ENCODE measurements around the gene TTC7B. TPM values are rescaled to one million over a fixed set of nuclear protein-coding genes. Genes with fewer than 3 reads are reported as not detected.

The TTC7B gene
- total and polyA plus RNA-seq, 9 of the 15 experiments (the other 6 are each of a cell fraction or from before 2014, with no cell fraction given), result 2.2 to 77.2 (median 36.7) TPM

DNA sequence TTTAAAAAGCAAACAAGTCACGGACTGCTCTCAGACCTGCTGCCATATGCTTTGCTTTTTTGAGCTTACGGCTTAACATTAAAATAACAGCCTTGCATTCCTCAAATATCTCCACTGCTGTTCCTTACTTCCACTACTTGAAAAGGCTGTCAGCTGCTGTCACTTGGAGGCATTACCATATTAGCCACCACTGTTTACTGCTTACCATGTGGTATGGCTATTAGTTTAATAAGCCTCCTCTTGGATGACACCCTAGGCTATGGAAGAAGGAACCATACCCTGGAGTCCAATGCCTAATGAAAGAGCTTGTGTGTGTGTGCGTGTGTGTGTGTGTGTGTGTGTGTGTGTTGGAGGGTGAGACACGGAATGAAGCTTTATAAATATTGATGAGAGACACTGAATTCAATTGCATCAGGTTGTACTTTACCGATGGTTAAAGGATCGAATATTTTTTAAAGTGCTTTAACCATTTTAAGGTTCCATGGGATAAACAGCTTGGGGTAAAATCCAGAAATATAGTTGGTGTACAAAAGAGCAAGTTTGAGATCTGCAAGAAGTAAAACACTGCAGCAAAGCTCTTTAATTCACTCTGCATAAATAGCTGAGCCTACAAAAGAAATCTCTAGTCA, 174.5 kb downstream of the TTC7B start (continued):
- TF ChIP-seq ZNF592 (IDR thresholded peaks at IDR 0.05) (no peak), POLR2A (conservative IDR thresholded peaks at IDR 0.05) (no peak), BMI1 (IDR thresholded peaks at IDR 0.05; ENCODE audit: low read length) (no peak)
- TF ChIP-seq, protein P1, sequence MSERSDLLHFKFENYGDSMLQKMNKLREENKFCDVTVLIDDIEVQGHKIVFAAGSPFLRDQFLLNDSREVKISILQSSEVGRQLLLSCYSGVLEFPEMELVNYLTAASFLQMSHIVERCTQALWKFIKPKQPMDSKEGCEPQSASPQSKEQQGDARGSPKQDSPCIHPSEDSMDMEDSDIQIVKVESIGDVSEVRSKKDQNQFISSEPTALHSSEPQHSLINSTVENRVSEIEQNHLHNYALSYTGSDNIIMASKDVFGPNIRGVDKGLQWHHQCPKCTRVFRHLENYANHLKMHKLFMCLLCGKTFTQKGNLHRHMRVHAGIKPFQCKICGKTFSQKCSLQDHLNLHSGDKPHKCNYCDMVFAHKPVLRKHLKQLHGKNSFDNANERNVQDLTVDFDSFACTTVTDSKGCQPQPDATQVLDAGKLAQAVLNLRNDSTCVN (CRISPR knock-in tag; IDR thresholded peaks at IDR 0.05), result no peak

GRCh38 chr14:90641168-90641567, 175.1 kb downstream of the TTC7B start:
- Histone ChIP-seq H3K9me1 (ENCODE audit: control insufficient read depth, insufficient read depth, low read length) (no peaks in the 10 kb centered on the region), H3K4me2 (ENCODE audit: insufficient read depth, low read length) (no peak overlapping the region), H2AFZ (ENCODE audit: low read depth, low read length) (no peak overlapping the region), H4K20me1 (replicated peaks; ENCODE audit: control insufficient read depth, insufficient read depth, low read length) (no peaks in the 10 kb centered on the region), H3K36me3 (ENCODE audit: control insufficient read depth, insufficient read depth, low read length) (peaks cover 15% of the 10 kb centered on the region; the same call in 2 of the 3 replicates), H3K27ac (ENCODE audit: extremely low read depth, low read depth, low read length) (no peak overlapping the region), H3K4me1 (replicated peaks in 1 of 2; ENCODE audit: control insufficient read depth in 2 of 2, insufficient read depth in 2 of 2, low read length in 2 of 2) (no peaks in the 10 kb centered on the region), H3K9ac (ENCODE audit: insufficient read depth in 1 of 2, low read depth in 2 of 2, low read length in 2 of 2) (no peak overlapping the region), H3K27me3 (ENCODE audit: control insufficient read depth in 2 of 2, insufficient read depth in 2 of 2, low read length in 2 of 2) (no peaks in the 10 kb centered on the region), H3K4me3 (no peak overlapping the region), H3K79me2 (ENCODE audit: control insufficient read depth, insufficient read depth, low read length) (no peaks in the 10 kb centered on the region), H3K9me3 (replicated peaks; ENCODE audit: control insufficient read depth, insufficient read depth, low read depth, low read length) (no peaks in the 10 kb centered on the region)
- FAIRE-seq (no peak), DNase-seq (ENCODE audit: extremely low read depth in 1 of 4, low spot score in 3 of 4) (no peak), ATAC-seq (no peak)
- intact Hi-C loops (cut with micrococcal nuclease), result no loop called here
- 75% methylated on average over 3 of the region's 3 CpGs for whole genome bisulfite sequencing (ENCODE audit: insufficient coverage, low coverage, missing lambda C conversion rate)
- ChIA-PET CTCF (ENCODE audit: low intra/inter-chr PET ratio) (no interaction called here), POLR2A (no interaction called here)
- BruUV-seq (replicated peaks), result no TSS peak
- in situ Hi-C loops (cut with MboI), result no loop called here
- TF ChIP-seq ETV1 (tag; conservative IDR thresholded peaks at IDR 0.05; ENCODE audit: low read depth), result no peak
- no peak for TF ChIP-seq CBFB (CRISPR knock-in tag; IDR thresholded peaks at IDR 0.05)
- no peak for TF ChIP-seq CHAMP1 (IDR thresholded peaks at IDR 0.05)
- no peak for TF ChIP-seq BDP1 (IDR thresholded peaks at IDR 0.05; ENCODE audit: insufficient read depth, insufficient read length)
- TF ChIP-seq ZNF57 (CRISPR knock-in tag; IDR thresholded peaks at IDR 0.05), result no peak
- TF ChIP-seq, protein P2, sequence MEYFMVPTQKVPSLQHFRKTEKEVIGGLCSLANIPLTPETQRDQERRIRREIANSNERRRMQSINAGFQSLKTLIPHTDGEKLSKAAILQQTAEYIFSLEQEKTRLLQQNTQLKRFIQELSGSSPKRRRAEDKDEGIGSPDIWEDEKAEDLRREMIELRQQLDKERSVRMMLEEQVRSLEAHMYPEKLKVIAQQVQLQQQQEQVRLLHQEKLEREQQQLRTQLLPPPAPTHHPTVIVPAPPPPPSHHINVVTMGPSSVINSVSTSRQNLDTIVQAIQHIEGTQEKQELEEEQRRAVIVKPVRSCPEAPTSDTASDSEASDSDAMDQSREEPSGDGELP (CRISPR knock-in tag; IDR thresholded peaks at IDR 0.05; ENCODE audit: borderline replicate concordance), result no peak
- no peak for TF ChIP-seq CTBP1 (IDR thresholded peaks at IDR 0.05; ENCODE audit: borderline replicate concordance)
- TF ChIP-seq CHD2 (IDR thresholded peaks at IDR 0.05; ENCODE audit: low read depth, low read length), result no peak
- no peak for TF ChIP-seq ZNF354B (CRISPR knock-in tag; IDR thresholded peaks at IDR 0.05)

All from K562 (cell line).